Fibroblast of lung (primary cell): ENCODE measurements around the gene KIAA0586.
"Not testable (repeated sequence)": the region's sequence is repeated elsewhere in the genome, so short reads cannot be mapped to it uniquely, and the experiment has no call there.

Experiments used
- CTCF ChIP-seq, 2 donors: IDR thresholded peaks in 1 of 2; conservative IDR thresholded peaks in 1 of 2; 1 replicate in 1 of 2; 2 replicates in 1 of 2; pipeline ENCODE4 v1.5.1; 2011 to 2012; ENCODE audit warnings: low read length in 2 of 2, control low read depth in 1 of 2, inconsistent platforms in 1 of 2, low read depth in 1 of 2, mild to moderate bottlenecking in 1 of 2
- EZH2 ChIP-seq: IDR thresholded peaks from 2 replicates; pipeline ENCODE4 v1.5.1; 2012; ENCODE audit warnings: low read length, control low read depth, mild to moderate bottlenecking; ENCODE audit errors: missing control alignments

GRCh38 chr14:58581389-58581788 is 153.9 kb downstream of the KIAA0586 start:
- TF ChIP-seq CTCF (conservative IDR thresholded peaks at IDR 0.05 in 1 of 2, IDR thresholded peaks at IDR 0.05 in 1 of 2; ENCODE audit: low read depth in 1 of 2, low read length in 2 of 2); EZH2: not testable (repeated sequence)
